HG03159 (cell line): Measurements from ENCODE around the gene CDK18.

Source experiments
- ATAC-seq: cut with Tn5 transposase; IDR thresholded peaks from one replicate; pipeline ENCODE4 v1.9.1; 2021; ENCODE audit warnings: mild to moderate bottlenecking, moderate library complexity; ENCODE audit not compliant: unreplicated experiment

The CDK18 gene

DNA sequence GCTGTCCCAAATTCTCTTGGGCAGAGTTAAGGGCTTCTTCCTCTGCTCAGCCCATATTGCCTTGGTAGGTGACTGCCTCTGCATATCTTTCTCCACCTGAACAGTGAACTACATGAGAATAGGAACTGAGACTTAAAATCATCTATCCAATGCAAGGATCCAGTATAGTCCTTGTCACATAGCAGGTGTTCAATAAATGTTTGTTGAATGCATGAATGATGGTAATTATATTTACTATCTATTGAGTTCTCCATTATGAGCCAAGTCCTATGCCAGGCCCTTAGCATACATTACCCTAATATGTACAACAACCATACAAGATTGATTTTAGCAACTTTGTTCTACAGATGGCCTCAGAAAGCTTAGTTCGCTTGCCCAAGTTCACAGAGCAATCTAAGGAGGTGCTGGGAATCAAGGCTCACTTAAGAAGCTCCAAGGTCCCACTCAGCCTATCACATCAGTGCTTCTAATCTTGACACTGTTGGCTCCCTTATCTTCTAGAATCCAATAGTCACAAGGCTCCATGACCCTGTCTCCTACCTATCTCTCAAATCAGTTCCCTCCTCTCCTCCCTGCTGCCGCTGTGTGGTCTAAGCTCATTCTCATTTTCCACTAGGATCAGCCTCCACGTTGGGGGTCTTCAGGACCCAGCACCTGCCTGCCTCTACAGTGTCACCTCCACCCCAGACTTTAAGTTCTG lies 2.2 kb upstream of the CDK18 start:
- no peak for ATAC-seq

DNA sequence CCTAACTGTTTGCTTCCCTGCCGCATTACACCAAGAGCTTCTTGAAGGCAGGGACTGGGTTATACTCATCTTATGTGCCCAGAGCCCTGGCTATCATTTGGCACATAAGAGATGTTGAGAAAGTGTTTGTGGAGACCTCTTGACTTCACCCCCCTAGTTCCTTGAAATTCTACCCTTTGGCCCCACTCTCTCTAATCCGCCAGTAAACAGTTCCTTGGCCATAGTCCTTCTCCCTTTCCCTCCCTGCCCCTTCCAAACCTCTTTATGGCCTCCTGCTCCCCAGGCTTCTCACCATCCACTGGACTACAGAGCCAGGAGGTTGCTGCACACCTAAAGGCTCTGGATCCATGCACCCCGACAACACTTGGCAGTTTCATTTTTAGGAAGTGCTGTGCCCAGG lies 1.5 kb upstream of the CDK18 start:
- no peak for ATAC-seq

GRCh38 chr1:205505076-205505729 lies 734 bp downstream of the CDK18 start:
- ATAC-seq: no peak

- ATAC-seq: no peak
Measured at GRCh38 chr1:205505791-205506190, 1.3 kb downstream of the CDK18 start.

GRCh38 chr1:205506409-205507200 lies 2.1 kb downstream of the CDK18 start:
- no peak for ATAC-seq

- no peak for ATAC-seq
Measured at GRCh38 chr1:205508227-205508714, 3.8 kb downstream of the CDK18 start.

- no peak for ATAC-seq
Measured at GRCh38 chr1:205510308-205510950, 6.0 kb downstream of the CDK18 start.

DNA sequence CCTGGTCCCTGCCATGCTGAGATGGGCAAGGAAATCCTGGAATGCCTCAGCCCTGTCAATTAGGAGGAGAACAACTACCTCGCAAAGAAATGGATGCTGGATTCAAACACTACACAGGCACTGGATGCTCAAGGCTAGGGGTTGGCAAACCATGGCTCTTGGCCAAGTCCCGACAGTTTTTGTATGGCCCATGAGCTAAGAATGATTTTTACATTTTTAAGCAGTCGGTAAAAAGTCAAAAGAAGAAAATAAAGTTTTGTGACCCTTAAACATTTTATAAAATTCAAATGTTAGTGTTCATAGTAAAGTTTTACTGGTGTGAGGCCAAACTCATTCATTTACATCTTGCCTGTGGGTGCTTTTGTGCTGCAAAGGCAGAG lies 6.5 kb downstream of the CDK18 start:
- ATAC-seq: no peak

GRCh38 chr1:205512059-205513045 lies 7.9 kb downstream of the CDK18 start:
- ATAC-seq: no peak

DNA sequence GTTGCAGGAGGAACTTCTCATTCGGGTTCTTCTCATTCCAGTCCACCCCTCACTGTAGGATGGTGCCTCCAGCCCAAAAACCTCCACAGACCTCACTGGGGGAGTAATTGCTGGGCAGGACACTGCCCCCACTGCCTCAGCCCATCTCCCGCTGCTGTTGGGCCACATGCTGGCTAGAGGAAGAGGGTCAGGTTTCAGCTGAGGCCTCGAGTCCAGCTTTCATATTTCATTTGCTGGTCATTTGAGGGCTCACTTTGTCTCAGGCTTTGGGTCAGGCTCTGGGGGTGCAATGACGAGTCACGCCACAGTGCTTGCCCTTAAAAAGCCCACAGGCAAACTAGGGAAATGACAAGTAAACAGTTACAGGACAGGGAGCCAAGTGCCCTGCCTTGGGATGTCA lies 9.3 kb downstream of the CDK18 start:
- ATAC-seq: no peak

DNA sequence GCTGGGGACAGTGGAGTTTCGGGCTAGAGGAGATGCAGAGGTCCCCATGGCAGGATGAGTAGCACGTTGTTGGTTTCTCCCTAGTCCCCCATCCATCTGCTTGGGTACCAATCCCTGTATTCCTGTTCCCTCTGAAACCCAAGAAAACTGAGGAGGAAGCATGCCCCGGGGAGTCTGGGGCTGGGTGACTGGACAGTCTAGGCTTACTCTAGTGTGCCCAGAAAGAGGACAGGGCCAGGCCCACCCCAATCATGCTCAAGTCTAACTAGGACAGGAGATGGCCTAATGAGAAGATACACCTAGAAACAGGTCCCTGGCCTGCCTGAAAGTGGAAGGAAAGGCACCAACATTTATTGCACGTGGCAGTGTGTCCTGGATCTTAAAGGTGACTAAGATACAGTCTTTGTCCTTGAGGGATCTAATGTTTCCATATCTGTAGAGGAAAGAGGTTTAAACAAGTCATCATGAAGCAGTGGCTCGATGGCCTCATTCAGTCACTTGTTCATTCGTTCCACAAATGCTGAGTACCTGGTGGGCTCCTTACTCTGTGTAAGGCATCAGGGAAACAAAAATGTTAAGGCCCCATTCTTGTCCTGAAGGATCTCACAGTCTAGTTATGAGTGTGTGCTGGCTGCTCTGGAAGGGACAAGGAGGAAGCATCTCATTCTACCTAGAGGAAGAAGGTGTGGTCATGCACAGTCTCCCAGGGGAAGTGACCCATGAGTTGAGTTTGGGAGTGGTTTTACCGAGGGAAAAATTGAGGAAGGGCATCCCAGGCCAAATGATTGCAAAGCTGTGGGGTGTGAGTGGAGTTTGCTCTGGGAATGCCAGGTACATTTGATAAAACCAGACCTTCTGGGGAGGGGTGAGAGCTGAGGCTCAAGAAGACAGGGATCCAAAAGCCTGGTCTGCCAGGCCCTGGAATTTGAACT lies 10.0 kb downstream of the CDK18 start:
- no peak for ATAC-seq

- no peak for ATAC-seq
Measured at GRCh38 chr1:205515781-205516253, 11.3 kb downstream of the CDK18 start.

DNA sequence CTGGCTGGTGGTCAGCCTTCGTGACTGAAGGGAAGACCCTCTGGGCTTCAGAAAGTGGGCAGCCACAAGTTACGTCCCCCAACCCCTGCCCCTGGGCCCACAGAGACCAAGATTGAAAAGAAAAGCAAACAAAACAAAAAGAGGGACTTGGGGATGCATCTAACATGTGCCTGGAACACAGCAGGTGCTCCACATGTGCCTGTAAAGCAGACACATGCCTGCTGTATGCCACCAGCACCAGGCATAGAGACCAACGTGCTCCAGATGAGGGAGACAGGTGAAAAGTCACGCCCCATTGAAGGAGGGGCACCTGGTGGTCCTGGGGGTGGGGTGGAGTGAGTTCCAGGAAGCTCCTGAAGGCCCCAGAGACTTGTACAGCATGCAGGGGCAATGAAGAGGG lies 11.9 kb downstream of the CDK18 start:
- no peak for ATAC-seq

GRCh38 chr1:205517288-205517687 lies 12.8 kb downstream of the CDK18 start:
- ATAC-seq: no peak

GRCh38 chr1:205517763-205518162 lies 13.3 kb downstream of the CDK18 start:
- ATAC-seq: no peak

GRCh38 chr1:205518661-205519540 lies 14.4 kb downstream of the CDK18 start:
- no peak for ATAC-seq

- ATAC-seq: no peak
Measured at GRCh38 chr1:205519541-205520131, 15.2 kb downstream of the CDK18 start.

GRCh38 chr1:205520709-205521108 lies 16.2 kb downstream of the CDK18 start:
- ATAC-seq: no peak
